H1 (cell line): Measurements from ENCODE around the gene CRYBG1. TPM values are rescaled to one million over a fixed set of nuclear protein-coding genes. Genes with fewer than 3 reads are reported as not detected.

Experiments used
- CTCF ChIA-PET: fragments of 300-600 bp; sonication (Branson Sonifier 250); formaldehyde crosslinking; loops from one replicate; lab custom pipeline; 2021; ENCODE audit not compliant: partially characterized antibody; lab: Charles Lee
- POLR2A ChIA-PET: fragments of 300-600 bp; sonication (Branson Sonifier 250); formaldehyde crosslinking; loops from one replicate; lab custom pipeline; 2021; ENCODE audit warnings: inconsistent platforms; ENCODE audit not compliant: partially characterized antibody; lab: Charles Lee
- DNase-seq, 2 experiments: peaks; one replicate each; pipeline versions ENCODE4 v3.0.0 to v3.0.0-alpha.2; 2010 to 2022; ENCODE audit warnings: low spot score in 2 of 2, low read depth in 1 of 2, mixed read lengths in 1 of 2
- FAIRE-seq: peaks from 2 replicates; lab custom pipeline; 2011; peaks lifted over from hg19 to GRCh38; lab: Jason Lieb, UNC
- H2AFZ ChIP-seq: 2 replicates; pipeline ENCODE4 v1.8.1; 2012; ENCODE audit warnings: low read length, inconsistent platforms
- H2AK5ac ChIP-seq: 2 replicates; pipeline ENCODE4 v1.6.1; 2013; ENCODE audit warnings: low read depth, low read length
- H2BK120ac ChIP-seq: replicated peaks from 2 replicates; pipeline ENCODE3; 2013; ENCODE audit warnings: low read depth, low read length, inconsistent platforms
- H2BK12ac ChIP-seq: 2 replicates; pipeline ENCODE4 v1.6.1; 2013; ENCODE audit warnings: low read depth, low read length
- H2BK15ac ChIP-seq: 2 replicates; pipeline ENCODE4 v1.6.1; 2013; ENCODE audit warnings: low read length
- H2BK20ac ChIP-seq: 2 replicates; pipeline ENCODE4 v1.6.1; 2013; ENCODE audit warnings: low read length
- H2BK5ac ChIP-seq: 2 replicates; pipeline ENCODE4 v1.6.1; 2013; ENCODE audit warnings: low read depth, low read length
- H3K14ac ChIP-seq: 2 replicates; pipeline ENCODE4 v1.6.1; 2013; ENCODE audit warnings: inconsistent platforms; ENCODE audit not compliant: insufficient read length
- H3K18ac ChIP-seq: 2 replicates; pipeline ENCODE4 v1.6.1; 2013; ENCODE audit warnings: low read length; ENCODE audit errors: extremely low read depth
- H3K23ac ChIP-seq: 2 replicates; pipeline ENCODE4 v1.6.1; 2013; ENCODE audit warnings: inconsistent platforms; ENCODE audit not compliant: insufficient read length
- H3K23me2 ChIP-seq: 2 replicates; pipeline ENCODE4 v1.6.1; 2013; ENCODE audit warnings: low read depth, low read length
- H3K27ac ChIP-seq: 2 replicates; pipeline ENCODE4 v1.6.1; 2011; ENCODE audit warnings: low read depth, low read length, inconsistent platforms
- H3K27me3 ChIP-seq, 4 experiments: replicated peaks in 1 of 4; 1 replicate in 1 of 4; 2 replicates in 3 of 4; pipeline versions ENCODE4 v1.6.1 to v1.8.1; 2011 to 2013; ENCODE audit warnings: low read length in 3 of 4, mild to moderate bottlenecking in 3 of 4, inconsistent platforms in 2 of 4, mixed read lengths in 2 of 4, moderate library complexity in 1 of 4; ENCODE audit not compliant: control insufficient read depth in 3 of 4, insufficient read depth in 3 of 4; ENCODE audit errors: extremely low read depth in 1 of 4
- H3K36me3 ChIP-seq, 4 experiments: 2 replicates each; pipeline versions ENCODE4 v1.6.1 to v1.8.1; 2011 to 2013; ENCODE audit warnings: mild to moderate bottlenecking in 4 of 4, low read length in 3 of 4, moderate library complexity in 2 of 4, control low read depth in 1 of 4, inconsistent platforms in 1 of 4; ENCODE audit not compliant: insufficient read depth in 4 of 4, control insufficient read depth in 2 of 4
- H3K4ac ChIP-seq: replicated peaks from 2 replicates; pipeline ENCODE3; 2013; ENCODE audit warnings: low read length, low read depth, mixed read lengths, inconsistent platforms; ENCODE audit not compliant: insufficient read length
- H3K4me1 ChIP-seq, 4 experiments: replicated peaks in 1 of 4; 1 replicate in 1 of 4; 2 replicates in 3 of 4; pipeline versions ENCODE4 v1.6.1 to v1.8.1; 2011 to 2013; ENCODE audit warnings: low read length in 3 of 4, inconsistent platforms in 2 of 4, mixed read lengths in 1 of 4; ENCODE audit not compliant: insufficient read depth in 4 of 4, control insufficient read depth in 3 of 4
- H3K4me2 ChIP-seq, 2 experiments: 2 replicates each; pipeline versions ENCODE4 v1.6.1 to v1.8.1; 2011 to 2013; ENCODE audit warnings: low read depth in 2 of 2, low read length in 2 of 2, control low read depth in 1 of 2, inconsistent platforms in 1 of 2, mild to moderate bottlenecking in 1 of 2; ENCODE audit not compliant: insufficient read depth in 1 of 2
- H3K4me3 ChIP-seq, 4 experiments: fragments of 200-600, 300-600 bp in 1 of 4; sonication (generic), shearing (Covaris generic), sonication (Bioruptor Twin) in 1 of 4; 2 replicates each; pipeline versions ENCODE4 v1.5.1 to v1.8.1; 2011 to 2016; ENCODE audit warnings: low read length in 4 of 4, low read depth in 3 of 4, control low read depth in 2 of 4, inconsistent platforms in 2 of 4, mild to moderate bottlenecking in 2 of 4, mixed read lengths in 1 of 4, moderate library complexity in 1 of 4; ENCODE audit not compliant: insufficient read depth in 2 of 4; ENCODE audit errors: extremely low read depth in 1 of 4
- H3K56ac ChIP-seq: replicated peaks from 2 replicates; pipeline ENCODE3; 2013; ENCODE audit warnings: low read depth, mild to moderate bottlenecking, mixed read lengths, low read length, inconsistent platforms; ENCODE audit not compliant: insufficient read length
- H3K79me1 ChIP-seq: 2 replicates; pipeline ENCODE4 v1.6.1; 2013; ENCODE audit warnings: low read depth, low read length, control low read depth
- H3K79me2 ChIP-seq, 2 experiments: 2 replicates each; pipeline versions ENCODE4 v1.6.1 to v1.8.1; 2012 to 2013; ENCODE audit warnings: low read length in 2 of 2, mild to moderate bottlenecking in 2 of 2, inconsistent platforms in 1 of 2; ENCODE audit not compliant: insufficient read depth in 2 of 2, control insufficient read depth in 1 of 2
- H3K9ac ChIP-seq, 4 experiments: replicated peaks in 1 of 4; 1 replicate in 1 of 4; 2 replicates in 3 of 4; pipeline versions ENCODE4 v1.6.1 to v1.8.1; 2011 to 2013; ENCODE audit warnings: low read depth in 3 of 4, low read length in 3 of 4, control low read depth in 2 of 4, mild to moderate bottlenecking in 2 of 4, moderate library complexity in 2 of 4, inconsistent platforms in 1 of 4; ENCODE audit errors: extremely low read depth in 1 of 4
- H3K9me3 ChIP-seq, 2 experiments: 2 replicates each; pipeline versions ENCODE4 v1.6.1 to v1.8.1; 2012 to 2013; ENCODE audit warnings: mild to moderate bottlenecking in 2 of 2, moderate library complexity in 2 of 2, control low read depth in 1 of 2, inconsistent platforms in 1 of 2, low read depth in 1 of 2, low read length in 1 of 2, mixed read lengths in 1 of 2; ENCODE audit not compliant: insufficient read depth in 2 of 2
- H4K20me1 ChIP-seq, 2 experiments: replicated peaks in 1 of 2; 2 replicates each; pipeline versions ENCODE3 to v1.8.1; 2011 to 2013; ENCODE audit warnings: inconsistent platforms in 2 of 2, low read length in 2 of 2, mild to moderate bottlenecking in 1 of 2; ENCODE audit not compliant: insufficient read depth in 2 of 2, control insufficient read depth in 1 of 2
- H4K5ac ChIP-seq: 2 replicates; pipeline ENCODE4 v1.6.1; 2013; ENCODE audit warnings: low read length, low read depth, mixed read lengths, inconsistent platforms; ENCODE audit not compliant: insufficient read length
- H4K8ac ChIP-seq: 2 replicates; pipeline ENCODE4 v1.8.0; 2013; ENCODE audit warnings: mild to moderate bottlenecking, moderate library complexity, low read length, inconsistent platforms; ENCODE audit not compliant: insufficient read depth; ENCODE audit errors: extremely low read depth
- H4K91ac ChIP-seq: replicated peaks from 2 replicates; pipeline ENCODE3; 2013; ENCODE audit warnings: low read length, mixed read lengths, inconsistent platforms; ENCODE audit not compliant: insufficient read length
- ASH2L ChIP-seq: fragments of 200-600, 300-600 bp; sonication (generic); IDR thresholded peaks from one replicate; pipeline ENCODE4 v1.7.1; 2017; ENCODE audit warnings: low read length
- CBX8 ChIP-seq: fragments of 300-800, 300-1000 bp; sonication (generic); IDR thresholded peaks from 2 replicates; pipeline ENCODE4 v1.7.1; 2016; ENCODE audit warnings: low read depth, low read length, borderline replicate concordance
- CTBP2 ChIP-seq: IDR thresholded peaks from 2 replicates; pipeline ENCODE4 v1.7.0; 2011; ENCODE audit warnings: borderline replicate concordance, mild to moderate bottlenecking, moderate library complexity, mixed read lengths, low read length; ENCODE audit not compliant: insufficient read depth, insufficient read length
- EGR1 ChIP-seq: IDR thresholded peaks from 2 replicates; pipeline ENCODE4 v1.6.1; 2011; ENCODE audit warnings: low read depth, low read length, borderline replicate concordance
- KDM5A ChIP-seq: fragments of 200-600 bp; IDR thresholded peaks from 2 replicates; pipeline ENCODE4 v1.7.1; 2012; ENCODE audit warnings: mild to moderate bottlenecking, low read length, inconsistent platforms, mixed read lengths
- RFX5 ChIP-seq: IDR thresholded peaks from 2 replicates; pipeline ENCODE4 v1.6.1; 2011; ENCODE audit warnings: low read depth, low read length, improper control_type of control experiment, borderline replicate concordance
- SIRT6 ChIP-seq: IDR thresholded peaks from one replicate; pipeline ENCODE4 v1.7.1; 2012; ENCODE audit warnings: low read length, inconsistent platforms
- SP1 ChIP-seq: IDR thresholded peaks from 2 replicates; pipeline ENCODE4 v1.6.1; 2011; ENCODE audit warnings: low read depth, low read length
- SP4 ChIP-seq: IDR thresholded peaks from 2 replicates; pipeline ENCODE4 v1.6.1; 2012; ENCODE audit warnings: low read length, inconsistent platforms
- TCF12 ChIP-seq: IDR thresholded peaks from 2 replicates; pipeline ENCODE4 v1.6.1; 2011; ENCODE audit warnings: low read depth, mild to moderate bottlenecking, low read length
- TEAD4 ChIP-seq: IDR thresholded peaks from 2 replicates; pipeline ENCODE4 v1.6.1; 2012; ENCODE audit warnings: low read depth, low read length, inconsistent platforms, mixed read lengths
- USF2 ChIP-seq: IDR thresholded peaks from 2 replicates; pipeline ENCODE4 v1.6.1; 2011; ENCODE audit warnings: low read length, improper control_type of control experiment
- WGBS, 2 experiments: shearing (Covaris generic) in 1 of 2; methylation state at CpG; one replicate each; pipeline versions ENCODE4 v1.1.6 to v1.1.7; 2013 to 2015; ENCODE audit warnings: low lambda C conversion rate in 2 of 2, mixed read lengths in 2 of 2, inconsistent platforms in 1 of 2, low coverage in 1 of 2, missing lambda C conversion rate in 1 of 2; ENCODE audit not compliant: insufficient replicate concordance in 2 of 2, insufficient coverage in 1 of 2, insufficient read length in 1 of 2; ENCODE audit errors: extremely low coverage in 1 of 2, missing lambda C conversion rate in 1 of 2; 5-methylcytosine and 5-hydroxymethylcytosine counted together
- polyA plus RNA-seq, 7 experiments: library from polyadenylated mRNA; depleted of rRNA in 3 of 7; stranded (reverse) in 5 of 7; unstranded in 2 of 7; fragments of >200 nt in 5 of 7; fragments of 200-250 nt in 2 of 7; gene quantifications; 1 replicate in 5 of 7; 2 replicates in 1 of 7; 4 replicates in 1 of 7; pipeline versions ENCODE4 v1.2.1 to v1.2.3, GENCODE V29; 2011 to 2013; ENCODE audit warnings: missing spikeins in 2 of 7, mixed read lengths in 2 of 7
- total RNA-seq: library from RNA; stranded (reverse); fragmentation: NEBNext Ultra II Directional; extraction: Animal tissue kit (Norgen Biotek cat#: 25700); gene quantifications from 2 replicates; pipeline ENCODE4 v1.2.1, GENCODE V29; 2021

Gene CRYBG1
- total and polyA plus RNA-seq, 2 of the 8 experiments (the other 6 are each of a cell fraction or from before 2014, with no cell fraction given), result 2.2 to 11.6 TPM

GRCh38 chr6:106501960-106502371, 141.4 kb downstream of the CRYBG1 start:
- H3K4ac ChIP-seq, result no peak overlapping the region
- no peaks in the 10 kb centered on the region for H3K4me1 ChIP-seq
- no peak overlapping the region for H3K27ac ChIP-seq
- no peaks in the 10 kb centered on the region for H4K20me1 ChIP-seq
- POLR2A ChIA-PET, result no interaction called here
- H4K5ac ChIP-seq, result no peak overlapping the region
- no peak overlapping the region for H3K4me2 ChIP-seq
- no peak overlapping the region for H2BK5ac ChIP-seq
- no peaks in the 10 kb centered on the region; the same call in 1 of the 2 replicates for H3K23me2 ChIP-seq
- H2BK20ac ChIP-seq, result no peak overlapping the region
- no peaks in the 10 kb centered on the region for H3K27me3 ChIP-seq
- no peak overlapping the region for H3K14ac ChIP-seq
- no peak overlapping the region for H2AFZ ChIP-seq
- H3K9ac ChIP-seq, result no peak overlapping the region
- no peak for DNase-seq
- WGBS, 2 experiments, result 87% methylated on average over 3 of the region's 3 CpGs; no CpG with 5 or more reads in 1 of the 2 experiments
- no peak overlapping the region for H3K4me3 ChIP-seq
- CTCF ChIA-PET, result interaction anchor here (1.4 kb wide), 3 partner anchors 15 to 58 kb away, joined by 4 read pairs; no protein-coding TSS in a partner anchor
- H3K9me3 ChIP-seq, result no peaks in the 10 kb centered on the region
- FAIRE-seq, result no peak
- no peak overlapping the region for H2BK12ac ChIP-seq
- H3K18ac ChIP-seq, result no peak overlapping the region
- H2BK15ac ChIP-seq, result no peak overlapping the region
- no peak overlapping the region for H3K23ac ChIP-seq
- no peaks in the 10 kb centered on the region for H3K36me3 ChIP-seq
- no peak overlapping the region for H4K91ac ChIP-seq
- H4K8ac ChIP-seq, result no peak overlapping the region
- TF ChIP-seq ASH2L (no peak), CTBP2 (no peak), SP1 (no peak), SP4 (no peak), SIRT6 (no peak), USF2 (no peak), RFX5 (no peak), CBX8 (no peak), KDM5A (no peak), EGR1 (no peak), TCF12 (no peak), TEAD4 (no peak)
- H3K79me1 ChIP-seq, result no peaks in the 10 kb centered on the region
- H3K79me2 ChIP-seq, result no peaks in the 10 kb centered on the region
- no peak overlapping the region for H3K56ac ChIP-seq
- H2BK120ac ChIP-seq, result no peak overlapping the region
- no peak overlapping the region for H2AK5ac ChIP-seq
